ENCODE measurements around the gene EPYC. TPM values are rescaled to one million over a fixed set of nuclear protein-coding genes. Genes with fewer than 3 reads are reported as not detected.

The EPYC gene
- total RNA-seq, 1 donor = not detected

DNA sequence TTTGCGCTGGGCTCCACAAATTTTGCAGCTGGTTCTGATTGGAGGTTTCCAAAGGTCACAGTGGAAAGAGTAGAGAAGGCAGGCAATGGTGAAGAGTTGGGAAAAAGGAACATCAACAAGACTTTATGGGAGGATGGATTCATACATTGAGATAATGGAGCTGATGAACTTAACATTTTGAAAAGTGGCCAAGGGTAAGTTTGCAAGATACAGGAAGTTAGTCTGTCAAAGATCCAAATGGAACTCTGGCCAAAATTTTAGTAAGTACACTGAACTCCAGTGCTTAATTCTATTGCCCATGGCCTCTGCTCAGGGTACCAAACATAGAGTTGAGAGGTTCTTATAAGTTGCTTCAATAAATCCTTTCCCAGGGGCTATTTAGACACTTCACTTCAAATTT lies 65.4 kb downstream of the EPYC start:
- no peak overlapping the region for H3K4me3 ChIP-seq (ENCODE audit: low read depth, low read length)
- TF ChIP-seq, protein P1, sequence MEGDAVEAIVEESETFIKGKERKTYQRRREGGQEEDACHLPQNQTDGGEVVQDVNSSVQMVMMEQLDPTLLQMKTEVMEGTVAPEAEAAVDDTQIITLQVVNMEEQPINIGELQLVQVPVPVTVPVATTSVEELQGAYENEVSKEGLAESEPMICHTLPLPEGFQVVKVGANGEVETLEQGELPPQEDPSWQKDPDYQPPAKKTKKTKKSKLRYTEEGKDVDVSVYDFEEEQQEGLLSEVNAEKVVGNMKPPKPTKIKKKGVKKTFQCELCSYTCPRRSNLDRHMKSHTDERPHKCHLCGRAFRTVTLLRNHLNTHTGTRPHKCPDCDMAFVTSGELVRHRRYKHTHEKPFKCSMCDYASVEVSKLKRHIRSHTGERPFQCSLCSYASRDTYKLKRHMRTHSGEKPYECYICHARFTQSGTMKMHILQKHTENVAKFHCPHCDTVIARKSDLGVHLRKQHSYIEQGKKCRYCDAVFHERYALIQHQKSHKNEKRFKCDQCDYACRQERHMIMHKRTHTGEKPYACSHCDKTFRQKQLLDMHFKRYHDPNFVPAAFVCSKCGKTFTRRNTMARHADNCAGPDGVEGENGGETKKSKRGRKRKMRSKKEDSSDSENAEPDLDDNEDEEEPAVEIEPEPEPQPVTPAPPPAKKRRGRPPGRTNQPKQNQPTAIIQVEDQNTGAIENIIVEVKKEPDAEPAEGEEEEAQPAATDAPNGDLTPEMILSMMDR (IDR thresholded peaks at IDR 0.05; ENCODE audit: insufficient read depth, low read depth, low read length) = no peak
- DNase-seq (ENCODE audit: low read depth) = no peak

DNA sequence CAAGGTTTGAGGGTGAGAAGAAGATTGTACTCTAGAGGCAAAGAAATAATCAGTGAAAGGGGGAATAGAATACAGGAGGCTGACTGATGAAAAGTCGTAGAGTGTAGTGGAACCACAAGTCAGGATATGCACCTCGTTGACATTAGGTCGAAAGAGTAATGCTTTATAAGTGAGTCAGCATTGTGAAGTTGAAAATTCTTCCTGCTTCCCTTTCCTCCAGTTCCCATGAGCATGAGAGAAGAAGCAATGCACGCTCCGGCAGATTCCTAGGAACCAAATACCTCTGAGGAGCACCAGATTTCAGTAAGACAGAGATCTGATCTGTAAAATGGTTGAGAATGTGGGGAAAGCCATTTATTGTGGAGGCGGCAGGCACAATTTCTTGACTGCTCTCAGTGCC lies 66.3 kb downstream of the EPYC start:
- DNase-seq (ENCODE audit: low read depth) = peak; percentile 51
- no peak overlapping the region for H3K4me3 ChIP-seq (ENCODE audit: low read depth, low read length)
- TF ChIP-seq, protein P1 (IDR thresholded peaks at IDR 0.05; ENCODE audit: insufficient read depth, low read depth, low read length) = no peak

DNA sequence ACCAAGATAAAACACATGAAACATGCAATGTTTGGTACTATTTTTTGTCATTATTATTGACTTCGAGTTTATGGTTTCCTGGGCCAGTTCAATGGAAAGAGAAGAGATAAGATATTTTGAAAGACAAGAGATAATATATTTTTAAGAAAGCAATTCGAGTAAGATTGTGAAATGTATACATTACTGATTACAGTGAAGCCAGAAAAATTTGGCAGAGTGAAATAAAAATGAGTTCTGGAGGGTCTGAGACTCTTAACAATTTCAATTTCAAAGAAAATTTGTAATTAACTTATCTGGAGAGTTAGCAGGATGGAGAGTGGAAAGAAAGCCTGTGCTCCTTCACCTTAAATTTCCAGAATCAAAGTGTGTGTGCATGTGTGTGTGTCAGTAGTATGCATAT lies 67.1 kb downstream of the EPYC start:
- DNase-seq (ENCODE audit: low read depth) = no peak
- TF ChIP-seq, protein P1 (IDR thresholded peaks at IDR 0.05; ENCODE audit: insufficient read depth, low read depth, low read length) = no peak

DNA sequence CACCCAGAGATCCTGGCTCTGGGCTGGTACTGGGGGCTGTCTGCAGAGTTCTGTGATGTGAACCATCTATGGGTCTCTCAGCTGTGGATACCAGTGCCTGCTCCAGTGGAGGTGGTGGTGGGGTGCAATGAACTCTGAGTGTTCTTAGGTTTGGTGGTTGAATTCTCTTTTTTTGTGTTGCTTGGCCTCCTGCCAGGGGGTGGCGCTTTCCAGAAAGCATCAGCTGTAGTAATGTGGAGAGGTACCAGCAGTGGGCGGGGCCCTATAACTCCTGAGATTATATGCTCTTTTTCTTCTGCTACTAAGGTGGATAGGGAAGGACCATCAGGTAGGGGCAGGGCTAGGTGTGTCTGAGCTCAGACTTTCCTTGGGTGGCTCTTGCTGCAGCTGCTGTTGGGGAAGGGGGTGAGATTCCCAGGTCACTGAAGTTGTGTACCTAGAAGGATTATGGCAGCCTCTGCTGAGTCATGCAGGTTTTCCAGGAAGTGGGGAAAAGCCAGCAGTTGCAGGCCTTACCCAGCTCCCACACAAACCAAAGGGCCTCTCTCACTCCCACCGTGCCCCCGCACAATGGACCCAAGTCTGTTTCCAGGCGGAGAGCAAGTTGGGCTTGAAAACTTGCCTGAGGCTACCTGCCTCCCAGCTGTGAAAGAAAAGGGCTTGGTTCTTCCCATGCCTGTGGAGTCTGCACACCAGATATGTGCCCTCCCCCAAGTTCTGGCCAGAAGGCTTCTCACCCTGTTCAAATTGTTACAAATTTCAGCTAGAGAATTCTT lies 68.4 kb downstream of the EPYC start:
- TF ChIP-seq, protein P1 (IDR thresholded peaks at IDR 0.05; ENCODE audit: insufficient read depth, low read depth, low read length) = no peak

More for the DNA sequence above, 67.1 kb downstream of the EPYC start:
- H3K4me3 ChIP-seq (ENCODE audit: low read depth, low read length) = no peak overlapping the region

DNA sequence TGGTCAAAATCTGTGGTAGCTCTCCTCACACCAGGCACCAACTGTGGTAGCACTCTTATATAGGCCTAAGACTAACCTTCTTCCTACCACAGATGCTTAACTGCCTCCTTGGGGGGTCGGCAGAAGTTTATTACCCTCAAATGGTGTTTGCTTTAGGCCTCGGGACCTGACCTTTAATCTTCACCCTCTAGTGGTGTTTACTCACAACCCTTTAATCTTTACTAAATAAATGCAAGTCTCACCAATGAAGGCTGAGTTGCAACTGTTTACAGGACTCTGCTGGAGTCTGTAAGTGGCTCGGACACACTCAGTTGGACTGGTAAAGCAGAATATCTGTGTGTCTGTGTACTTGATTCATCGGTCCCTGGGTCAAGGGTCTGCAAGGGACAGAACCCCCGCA lies 79.2 kb downstream of the EPYC start:
- TF ChIP-seq, protein P1 (IDR thresholded peaks at IDR 0.05; ENCODE audit: insufficient read depth, low read depth, low read length) = no peak
- DNase-seq (ENCODE audit: low read depth) = no peak
- H3K4me3 ChIP-seq (ENCODE audit: low read depth, low read length) = no peak overlapping the region

More for the DNA sequence above, 68.4 kb downstream of the EPYC start:
- DNase-seq (ENCODE audit: low read depth) = no peak
- no peak overlapping the region for H3K4me3 ChIP-seq (ENCODE audit: low read depth, low read length)

DNA sequence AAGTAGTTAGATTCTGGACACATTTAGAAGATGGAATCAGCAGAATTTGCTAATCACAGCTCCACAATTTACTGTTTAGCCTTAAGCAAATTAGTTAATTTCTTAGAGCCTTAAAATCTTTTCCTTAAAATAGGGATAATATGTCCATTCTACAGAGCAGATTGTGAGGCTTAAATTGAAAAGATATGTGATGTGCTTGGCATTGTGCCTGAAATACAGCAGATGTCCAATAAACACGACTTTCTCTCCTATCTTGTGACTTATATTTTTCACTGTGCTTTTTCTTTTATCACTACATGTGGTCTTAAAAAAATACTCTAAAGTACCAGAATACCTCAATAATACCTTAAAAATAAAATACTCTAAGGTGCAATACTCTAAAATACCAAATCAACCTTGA lies 80.4 kb downstream of the EPYC start:
- TF ChIP-seq, protein P1 (IDR thresholded peaks at IDR 0.05; ENCODE audit: insufficient read depth, low read depth, low read length) = no peak
- DNase-seq (ENCODE audit: low read depth) = no peak
- H3K4me3 ChIP-seq (ENCODE audit: low read depth, low read length) = no peak overlapping the region

Data from fibroblast of villous mesenchyme (primary cell).